AG09319 (cell line): ENCODE data around the gene ATP13A1.

ENCODE experiments used
- DNase-seq: peaks from one replicate; pipeline ENCODE4 v3.0.0-alpha.2; 2010; ENCODE audit warnings: low read depth; ENCODE audit errors: extremely low read depth
- TF ChIP-seq, protein P1 (sequence below): IDR thresholded peaks from 2 replicates; pipeline ENCODE4 v1.5.1; 2011; ENCODE audit warnings: low read depth, mild to moderate bottlenecking, inconsistent platforms, low read length, moderate library complexity

Gene ATP13A1

GRCh38 chr19:19637523-19638251 is 25.8 kb downstream of the ATP13A1 start:
- no peak for DNase-seq
- TF ChIP-seq, protein P1, sequence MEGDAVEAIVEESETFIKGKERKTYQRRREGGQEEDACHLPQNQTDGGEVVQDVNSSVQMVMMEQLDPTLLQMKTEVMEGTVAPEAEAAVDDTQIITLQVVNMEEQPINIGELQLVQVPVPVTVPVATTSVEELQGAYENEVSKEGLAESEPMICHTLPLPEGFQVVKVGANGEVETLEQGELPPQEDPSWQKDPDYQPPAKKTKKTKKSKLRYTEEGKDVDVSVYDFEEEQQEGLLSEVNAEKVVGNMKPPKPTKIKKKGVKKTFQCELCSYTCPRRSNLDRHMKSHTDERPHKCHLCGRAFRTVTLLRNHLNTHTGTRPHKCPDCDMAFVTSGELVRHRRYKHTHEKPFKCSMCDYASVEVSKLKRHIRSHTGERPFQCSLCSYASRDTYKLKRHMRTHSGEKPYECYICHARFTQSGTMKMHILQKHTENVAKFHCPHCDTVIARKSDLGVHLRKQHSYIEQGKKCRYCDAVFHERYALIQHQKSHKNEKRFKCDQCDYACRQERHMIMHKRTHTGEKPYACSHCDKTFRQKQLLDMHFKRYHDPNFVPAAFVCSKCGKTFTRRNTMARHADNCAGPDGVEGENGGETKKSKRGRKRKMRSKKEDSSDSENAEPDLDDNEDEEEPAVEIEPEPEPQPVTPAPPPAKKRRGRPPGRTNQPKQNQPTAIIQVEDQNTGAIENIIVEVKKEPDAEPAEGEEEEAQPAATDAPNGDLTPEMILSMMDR = no peak

DNA sequence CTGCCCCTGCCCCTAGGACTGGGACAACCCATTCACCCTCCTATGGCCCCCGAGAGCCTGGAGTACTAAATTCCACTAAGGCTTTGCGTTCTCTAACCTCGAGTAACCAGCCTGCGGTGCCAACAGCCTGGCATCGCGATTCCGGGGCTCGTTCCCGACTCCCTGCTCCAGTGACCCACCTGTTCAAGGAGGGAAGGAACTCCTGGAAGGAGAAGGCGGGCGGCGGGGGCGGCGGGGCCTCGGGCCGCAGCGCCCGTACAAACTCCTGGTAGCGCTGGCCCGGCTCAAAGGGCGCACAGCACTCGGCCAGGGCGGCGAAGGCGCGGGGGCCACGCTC is 26.3 kb downstream of the ATP13A1 start:
- TF ChIP-seq, protein P1 = no peak
- DNase-seq = no peak

- TF ChIP-seq, protein P1 = no peak
- no peak for DNase-seq
Observed at GRCh38 chr19:19636573-19637185, 26.8 kb downstream of the ATP13A1 start.

GRCh38 chr19:19635313-19635702 is 28.2 kb downstream of the ATP13A1 start:
- TF ChIP-seq, protein P1 = no peak
- no peak for DNase-seq

DNA sequence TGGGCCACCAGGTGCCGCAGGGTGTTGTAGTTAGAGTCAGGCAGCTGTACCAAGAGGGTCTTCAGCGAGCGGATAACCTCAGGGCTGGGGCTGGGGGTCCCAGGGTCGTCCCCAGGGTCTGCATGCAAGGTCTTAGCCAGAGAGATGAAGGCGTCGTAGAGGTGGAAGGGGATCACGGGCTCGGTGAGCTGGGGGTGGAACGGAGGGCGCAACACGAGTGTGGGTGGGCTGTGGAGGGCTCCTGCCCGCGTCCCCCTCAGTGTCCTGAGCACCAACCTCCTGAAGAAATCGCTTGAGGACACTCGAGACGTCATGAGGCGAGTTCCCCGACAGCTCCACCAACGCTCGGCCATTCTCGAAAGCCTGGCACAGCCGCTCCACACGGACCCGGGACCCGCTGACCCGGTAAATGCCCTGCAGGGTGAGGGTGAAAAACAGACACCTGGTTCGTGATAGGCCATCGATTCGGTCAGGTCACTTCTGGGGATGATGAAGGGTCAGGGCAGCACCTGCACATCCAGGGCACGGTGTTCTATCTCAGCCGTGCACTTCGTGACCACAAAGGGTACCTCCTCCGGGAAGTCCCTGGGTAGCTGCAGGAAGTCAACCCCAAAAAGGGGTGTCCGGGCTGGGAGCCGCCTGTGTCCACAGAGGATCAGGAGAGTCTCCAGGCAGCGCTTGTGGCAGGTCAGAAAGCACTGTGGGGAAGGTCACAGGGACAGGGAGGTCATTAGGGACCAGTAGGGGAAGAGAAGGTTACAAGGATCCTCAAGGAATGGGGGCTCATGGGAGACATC is 28.8 kb downstream of the ATP13A1 start:
- TF ChIP-seq, protein P1 = no peak
- no peak for DNase-seq

GRCh38 chr19:19633711-19634515 is 29.6 kb downstream of the ATP13A1 start:
- DNase-seq = no peak
- TF ChIP-seq, protein P1 = no peak
